OCI-LY7 (cell line): ENCODE results near the gene IL12A. TPM values are rescaled to one million over a fixed set of nuclear protein-coding genes. Genes with fewer than 3 reads are reported as not detected.

Source experiments
- BruUV-seq: library from RNA; stranded (reverse); fragments of 400-500 nt; replicated peaks from 2 replicates; lab custom pipeline; 2021; lab: Mats Ljungman, UMichigan
- CTCF ChIA-PET: fragments of 300-600 bp; sonication (Branson Sonifier 250); formaldehyde crosslinking; loops from one replicate; lab custom pipeline; 2022; ENCODE audit warnings: antibody characterized with exemption; ENCODE audit not compliant: unreplicated experiment; lab: Charles Lee
- POLR2A ChIA-PET: fragments of 300-600 bp; sonication (Branson Sonifier 250); formaldehyde crosslinking; loops from one replicate; lab custom pipeline; 2022; ENCODE audit warnings: antibody characterized with exemption; lab: Charles Lee
- DNase-seq: peaks from one replicate; pipeline ENCODE4 v3.0.0-alpha.2; 2015; ENCODE audit warnings: low spot score
- H2AFZ ChIP-seq: fragments of 200-600 bp; sonication (generic), shearing (Covaris generic); 2 replicates; pipeline ENCODE4 v1.6.1; 2014; ENCODE audit warnings: mild to moderate bottlenecking, antibody characterized with exemption, low read length, moderate library complexity
- H3K27ac ChIP-seq: fragments of 200-600 bp; sonication (generic); 2 replicates; pipeline ENCODE4 v1.5.1; 2014; ENCODE audit warnings: mixed run types, low read depth, mild to moderate bottlenecking, moderate library complexity, low read length, inconsistent platforms; ENCODE audit not compliant: poor library complexity, severe bottlenecking
- H3K36me3 ChIP-seq: fragments of 200-600 bp; sonication (generic); 2 replicates; pipeline ENCODE4 v1.6.1; 2014; ENCODE audit warnings: mild to moderate bottlenecking, antibody characterized with exemption, low read length, moderate library complexity, mixed read lengths; ENCODE audit not compliant: insufficient read depth
- H3K4me1 ChIP-seq: fragments of 200-600 bp; sonication (generic); 2 replicates; pipeline ENCODE4 v1.5.1; 2014; ENCODE audit warnings: mild to moderate bottlenecking, low read length; ENCODE audit not compliant: insufficient read depth, poor library complexity, severe bottlenecking
- H3K4me2 ChIP-seq: fragments of 200-600 bp; sonication (generic); 2 replicates; pipeline ENCODE4 v1.6.1; 2014; ENCODE audit warnings: mild to moderate bottlenecking, low read length
- H3K4me3 ChIP-seq: fragments of 200-600 bp; sonication (generic); 2 replicates; pipeline ENCODE4 v1.5.1; 2014; ENCODE audit warnings: mild to moderate bottlenecking, low read depth, low read length; ENCODE audit not compliant: poor library complexity, severe bottlenecking
- H3K79me2 ChIP-seq: fragments of 200-600 bp; sonication (generic); 2 replicates; pipeline ENCODE4 v1.6.1; 2016; ENCODE audit warnings: low read depth, mild to moderate bottlenecking, low read length, moderate library complexity, mixed read lengths; ENCODE audit not compliant: insufficient read depth
- H3K9me2 ChIP-seq: fragments of 200-600 bp; sonication (generic); 2 replicates; pipeline ENCODE4 v1.6.1; 2016; ENCODE audit warnings: mild to moderate bottlenecking, low read length, mixed read lengths; ENCODE audit not compliant: insufficient read depth
- H3K9me3 ChIP-seq: fragments of 200-600 bp; sonication (generic); 2 replicates; pipeline ENCODE4 v1.6.1; 2014; ENCODE audit warnings: mild to moderate bottlenecking, mixed run types, low read length, mixed read lengths
- H4K20me1 ChIP-seq: fragments of 200-600 bp; sonication (generic); 2 replicates; pipeline ENCODE4 v1.6.1; 2014; ENCODE audit warnings: mild to moderate bottlenecking, antibody characterized with exemption, low read length, moderate library complexity, mixed read lengths; ENCODE audit not compliant: insufficient read depth
- EZH2phosphoT487 ChIP-seq: fragments of 200-600 bp; sonication (generic); IDR thresholded peaks from 2 replicates; pipeline ENCODE4 v1.6.1; 2018; ENCODE audit warnings: low read depth, borderline replicate concordance, mild to moderate bottlenecking, mixed run types, antibody characterized with exemption, low read length, moderate library complexity, mixed read lengths
- intact Hi-C: fragments of 100-400 bp; cut with micrococcal nuclease; formaldehyde crosslinking; loops from one replicate; pipeline ENCODE4 v1.10.0; 2022; ENCODE audit not compliant: unreplicated experiment
- total RNA-seq, 2 experiments: library from RNA; depleted of rRNA in 1 of 2; stranded (reverse); fragments of >200 nt in 1 of 2; shearing (Covaris generic) in 1 of 2; gene quantifications; 2 replicates each; pipeline ENCODE4 v1.2.3, GENCODE V29; 2014 to 2022
- TF ChIP-seq, protein P1 (sequence below): fragments of 200-600 bp; sonication (generic); conservative IDR thresholded peaks from 2 replicates; pipeline ENCODE4 v1.5.1; 2014; ENCODE audit warnings: mild to moderate bottlenecking, antibody characterized with exemption, low read length, moderate library complexity, mixed read lengths

IL12A gene
- total RNA-seq, 2 experiments from 2014 or later, result not detected

DNA sequence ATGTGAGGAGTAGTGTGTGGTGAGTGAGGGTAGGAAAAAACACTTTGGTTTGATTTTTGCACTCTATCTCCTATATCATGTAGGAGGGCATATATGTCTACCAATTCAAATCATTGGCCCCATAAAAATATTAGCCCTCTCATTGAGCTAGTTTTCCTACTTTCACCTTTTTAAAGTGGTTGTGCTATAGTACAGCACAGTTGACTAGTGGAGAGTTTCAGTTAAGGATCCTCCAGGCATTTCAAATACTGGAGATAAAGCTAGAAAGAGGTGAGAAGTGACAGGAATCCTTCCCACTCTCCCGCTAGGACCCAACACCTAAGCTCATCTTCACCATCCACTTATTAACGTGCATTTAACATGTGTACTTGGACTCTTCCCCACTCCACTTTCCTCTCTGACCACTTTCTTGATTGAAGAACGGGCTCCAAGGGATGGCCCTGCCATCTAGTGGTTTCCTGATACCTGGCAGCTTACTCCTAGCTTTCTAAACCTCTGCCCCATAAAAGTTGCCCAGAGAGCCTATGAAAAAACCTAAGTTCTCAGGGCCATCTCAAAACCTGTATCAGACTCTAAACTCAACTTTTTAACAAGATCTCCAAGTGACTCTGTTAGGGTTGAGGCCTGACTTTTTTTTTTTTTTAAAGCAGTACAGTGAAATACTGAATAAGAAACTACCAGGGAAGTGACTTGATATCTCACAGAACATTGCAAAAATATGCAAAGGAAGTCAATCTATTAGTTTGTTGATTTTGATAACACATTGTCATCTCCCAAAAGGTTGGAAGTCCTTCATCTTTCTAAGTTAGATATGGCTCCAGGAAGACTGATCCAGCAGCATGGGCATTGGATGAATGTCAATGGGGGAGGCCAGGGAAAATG is 17.9 kb downstream of the IL12A start:
- ChIA-PET POLR2A (interaction anchor here (0.6 to 1.3 kb wide), 5 partner anchors 16 to 571 kb away, joined by 3 to 4 read pairs (median 4); no protein-coding TSS in a partner anchor), CTCF (interaction anchor here (1.4 kb wide), 1 partner anchor 122 kb away, joined by 5 read pairs; no protein-coding TSS in a partner anchor)
- no peaks in the 10 kb centered on the region for H3K9me3 ChIP-seq
- no peak overlapping the region for H2AFZ ChIP-seq
- peak; percentile 42 for DNase-seq
- no TSS peak for BruUV-seq
- intact Hi-C loops, result no loop called here
- H3K4me2 ChIP-seq, result no peak overlapping the region
- H3K27ac ChIP-seq, result no peak overlapping the region
- H3K79me2 ChIP-seq, result no peaks in the 10 kb centered on the region
- no peaks in the 10 kb centered on the region for H3K9me2 ChIP-seq
- H3K4me3 ChIP-seq, result no peak overlapping the region
- peaks cover 10% of the 10 kb centered on the region for H3K4me1 ChIP-seq
- TF ChIP-seq EZH2phosphoT487, result no peak
- TF ChIP-seq, protein P1, sequence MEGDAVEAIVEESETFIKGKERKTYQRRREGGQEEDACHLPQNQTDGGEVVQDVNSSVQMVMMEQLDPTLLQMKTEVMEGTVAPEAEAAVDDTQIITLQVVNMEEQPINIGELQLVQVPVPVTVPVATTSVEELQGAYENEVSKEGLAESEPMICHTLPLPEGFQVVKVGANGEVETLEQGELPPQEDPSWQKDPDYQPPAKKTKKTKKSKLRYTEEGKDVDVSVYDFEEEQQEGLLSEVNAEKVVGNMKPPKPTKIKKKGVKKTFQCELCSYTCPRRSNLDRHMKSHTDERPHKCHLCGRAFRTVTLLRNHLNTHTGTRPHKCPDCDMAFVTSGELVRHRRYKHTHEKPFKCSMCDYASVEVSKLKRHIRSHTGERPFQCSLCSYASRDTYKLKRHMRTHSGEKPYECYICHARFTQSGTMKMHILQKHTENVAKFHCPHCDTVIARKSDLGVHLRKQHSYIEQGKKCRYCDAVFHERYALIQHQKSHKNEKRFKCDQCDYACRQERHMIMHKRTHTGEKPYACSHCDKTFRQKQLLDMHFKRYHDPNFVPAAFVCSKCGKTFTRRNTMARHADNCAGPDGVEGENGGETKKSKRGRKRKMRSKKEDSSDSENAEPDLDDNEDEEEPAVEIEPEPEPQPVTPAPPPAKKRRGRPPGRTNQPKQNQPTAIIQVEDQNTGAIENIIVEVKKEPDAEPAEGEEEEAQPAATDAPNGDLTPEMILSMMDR, result peak; percentile 84
- no peaks in the 10 kb centered on the region for H4K20me1 ChIP-seq
- no peaks in the 10 kb centered on the region for H3K36me3 ChIP-seq

DNA sequence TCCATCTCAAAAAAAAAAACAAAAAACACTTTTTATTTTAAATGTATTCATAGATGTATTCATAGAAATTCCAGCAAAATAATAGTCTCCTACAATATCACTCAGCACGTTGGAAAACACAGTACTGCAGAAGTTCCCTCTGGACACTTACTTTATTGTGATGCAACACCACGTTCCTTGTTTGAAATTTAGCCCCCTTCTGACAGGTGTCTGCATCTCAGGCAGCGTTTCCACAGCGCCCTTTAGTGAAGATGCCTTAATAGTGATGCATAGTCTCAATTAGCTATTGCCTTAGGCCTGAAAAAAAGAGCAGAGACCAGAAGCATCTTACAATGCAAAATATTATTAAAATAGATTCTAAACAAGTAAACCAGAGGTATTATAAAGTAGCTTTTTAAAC is 20.3 kb downstream of the IL12A start:
- no peak overlapping the region for H3K4me3 ChIP-seq
- BruUV-seq, result no TSS peak
- no peak overlapping the region for H3K27ac ChIP-seq
- H2AFZ ChIP-seq, result no peak overlapping the region
- H3K9me2 ChIP-seq, result no peaks in the 10 kb centered on the region
- intact Hi-C loops, result no loop called here
- no peaks in the 10 kb centered on the region for H3K9me3 ChIP-seq
- no peaks in the 10 kb centered on the region for H3K36me3 ChIP-seq
- no peak for DNase-seq
- ChIA-PET POLR2A (interaction anchor here (0.6 to 1.3 kb wide), 3 partner anchors 19 to 503 kb away, joined by 3 to 4 read pairs (median 3); no protein-coding TSS in a partner anchor), CTCF (no interaction called here)
- peaks cover 21% of the 10 kb centered on the region for H3K4me1 ChIP-seq
- no peaks in the 10 kb centered on the region for H4K20me1 ChIP-seq
- H3K4me2 ChIP-seq, result no peak overlapping the region
- TF ChIP-seq, protein P1, result no peak
- no peak for TF ChIP-seq EZH2phosphoT487
- no peaks in the 10 kb centered on the region for H3K79me2 ChIP-seq

DNA sequence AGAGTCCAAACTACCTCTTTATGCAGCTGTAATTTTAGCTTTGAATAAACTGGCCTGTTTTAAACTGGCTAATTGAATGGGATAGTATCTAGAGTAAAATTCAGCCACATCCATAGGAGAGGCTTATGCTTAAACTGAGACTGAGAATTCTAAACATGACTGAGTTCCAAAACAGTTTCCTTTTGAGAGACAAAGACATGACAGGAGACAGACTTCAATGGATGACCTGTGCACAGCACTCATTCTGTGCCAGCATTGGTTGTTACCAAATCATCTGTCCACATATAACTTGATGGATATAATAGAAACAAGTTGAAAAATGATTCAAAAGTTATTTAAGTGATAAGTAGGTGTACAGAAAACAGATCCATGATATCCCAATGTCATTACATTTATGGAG is 20.9 kb downstream of the IL12A start:
- no peaks in the 10 kb centered on the region for H3K9me3 ChIP-seq
- ChIA-PET CTCF (no interaction called here), POLR2A (interaction anchor here (0.6 to 1.3 kb wide), 2 partner anchors 18 to 502 kb away, joined by 3 to 4 read pairs; no protein-coding TSS in a partner anchor)
- no peak overlapping the region for H2AFZ ChIP-seq
- H3K36me3 ChIP-seq, result no peaks in the 10 kb centered on the region
- H3K27ac ChIP-seq, result no peak overlapping the region
- H3K9me2 ChIP-seq, result no peaks in the 10 kb centered on the region
- intact Hi-C loops, result no loop called here
- DNase-seq, result no peak
- TF ChIP-seq, protein P1, result no peak
- no peak for TF ChIP-seq EZH2phosphoT487
- H3K4me1 ChIP-seq, result peaks cover 21% of the 10 kb centered on the region
- H4K20me1 ChIP-seq, result no peaks in the 10 kb centered on the region
- H3K79me2 ChIP-seq, result no peaks in the 10 kb centered on the region
- no TSS peak for BruUV-seq
- no peak overlapping the region for H3K4me3 ChIP-seq
- no peak overlapping the region for H3K4me2 ChIP-seq
